GM08714 (cell line): ENCODE data around the gene CBFA2T3.
"Not testable (repeated sequence)": the region's sequence is repeated elsewhere in the genome, so short reads cannot be mapped to it uniquely, and the experiment has no call there.

Experiments used
- H3K4me3 ChIP-seq: fragments of 200-500 bp; sonication (Bioruptor generic); 2 replicates; pipeline ENCODE4 v1.5.1; 2014; ENCODE audit warnings: mild to moderate bottlenecking, low read length, inconsistent platforms
- ZNF274 ChIP-seq: IDR thresholded peaks from 2 replicates; pipeline ENCODE4 v1.6.1; 2012; ENCODE audit warnings: mild to moderate bottlenecking, low read depth, low read length

Gene CBFA2T3

DNA sequence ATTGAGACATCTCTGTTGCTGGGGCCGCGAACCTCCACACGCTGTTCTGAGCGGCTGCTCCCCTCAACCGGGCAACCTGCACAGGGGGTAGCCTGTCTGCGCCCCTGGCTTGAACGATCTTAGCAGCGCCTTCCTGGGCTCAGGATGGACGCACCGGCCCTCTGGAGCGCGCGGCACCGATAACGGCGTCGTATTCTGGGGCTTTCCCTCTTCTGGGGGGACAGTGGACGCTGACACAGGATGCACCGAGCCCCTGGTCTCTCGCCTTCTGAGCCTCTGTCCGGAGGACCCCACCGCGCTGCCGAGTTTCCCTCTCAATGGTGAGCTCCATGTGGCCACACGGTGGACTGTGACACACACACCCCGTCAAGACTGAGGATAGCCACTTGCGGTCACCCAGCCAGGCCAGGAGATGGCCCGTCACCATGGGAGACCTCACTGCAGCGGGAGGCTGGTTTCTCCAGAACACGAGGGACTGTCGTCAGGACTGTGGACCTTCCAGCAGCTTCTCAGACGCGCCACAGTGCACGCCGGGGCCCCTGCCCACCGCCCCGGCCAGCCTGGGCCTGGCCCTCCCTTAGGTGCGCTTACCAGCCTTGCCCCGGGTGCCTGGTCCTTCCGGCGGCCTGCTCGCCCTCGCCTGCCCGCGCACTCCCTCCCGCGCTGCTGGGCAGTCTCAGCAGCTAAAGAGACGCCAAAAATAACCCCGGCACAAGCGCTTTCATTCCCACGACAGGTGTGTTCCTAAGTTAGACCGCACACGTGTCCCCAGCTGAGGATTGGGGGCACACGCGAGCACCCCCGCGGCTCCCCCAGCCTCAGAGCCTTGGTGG is 80.6 kb downstream of the CBFA2T3 start:
- no peak for TF ChIP-seq ZNF274
- no peak overlapping the region for H3K4me3 ChIP-seq

DNA sequence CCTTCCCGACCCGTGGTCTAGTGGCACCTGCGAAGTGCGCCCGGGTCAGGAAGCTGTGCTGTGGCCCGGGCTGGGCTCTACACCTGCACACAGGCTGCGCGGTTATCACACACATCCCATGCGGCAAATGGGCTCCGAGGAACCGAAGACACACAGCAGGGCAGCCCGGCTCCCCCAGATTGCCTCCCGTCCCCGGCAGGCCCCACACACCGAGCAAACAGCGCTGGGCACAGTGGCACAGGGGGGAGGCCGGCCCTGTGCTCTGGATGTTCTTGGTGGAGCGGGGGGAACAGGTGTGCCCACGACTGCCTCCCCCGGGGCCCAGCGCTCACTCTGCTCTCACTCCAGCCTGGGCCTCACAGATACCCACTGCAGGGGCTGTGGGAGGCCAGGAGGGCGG is 81.7 kb downstream of the CBFA2T3 start:
- no peak for TF ChIP-seq ZNF274
- H3K4me3 ChIP-seq, result no peak overlapping the region

DNA sequence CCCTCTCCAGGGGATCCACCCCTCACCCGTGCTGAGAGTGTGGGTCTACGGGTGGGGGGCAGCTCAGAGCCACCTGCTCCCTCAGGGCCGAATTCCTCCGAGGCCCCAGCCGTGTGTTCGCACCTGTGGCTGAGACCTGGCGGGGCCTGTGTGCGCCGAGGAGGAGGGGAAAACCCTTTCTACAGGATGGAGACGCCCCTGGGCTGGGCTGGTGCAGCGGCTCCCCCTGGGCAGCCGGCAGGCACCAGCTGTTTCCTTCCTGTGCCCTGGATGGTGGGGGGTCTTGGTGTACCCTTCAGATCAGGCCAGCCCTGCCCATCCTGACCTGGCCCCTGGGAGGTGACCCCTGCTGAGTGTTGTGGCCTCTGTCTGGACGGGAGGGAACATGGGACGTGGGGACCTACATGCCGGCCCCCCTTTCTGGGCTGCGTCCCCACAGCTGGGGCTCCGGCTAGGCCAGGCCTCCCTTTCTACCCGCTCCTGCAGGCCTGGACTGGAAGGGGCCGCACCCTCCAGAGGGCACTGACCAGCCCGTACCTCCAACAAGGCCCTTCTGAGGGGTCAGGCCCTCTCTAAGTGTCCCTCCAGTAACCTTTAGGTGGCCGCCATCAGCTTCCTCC is 82.2 kb downstream of the CBFA2T3 start:
- TF ChIP-seq ZNF274, result no peak
- no peak overlapping the region for H3K4me3 ChIP-seq

DNA sequence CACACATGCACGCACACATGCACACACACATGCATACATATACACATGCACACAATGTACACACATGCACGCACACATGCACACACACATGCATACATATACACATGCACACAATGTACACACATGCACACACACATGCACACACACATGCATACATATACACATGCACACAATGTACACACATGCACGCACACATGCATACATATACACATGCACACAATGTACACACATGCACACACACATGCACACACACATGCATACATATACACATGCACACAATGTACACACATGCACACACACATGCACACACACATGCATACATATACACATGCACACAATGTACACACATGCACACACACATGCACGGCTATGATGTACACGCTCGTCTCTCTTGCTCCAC is 82.7 kb downstream of the CBFA2T3 start:
- H3K4me3 ChIP-seq, result not testable (repeated sequence)

DNA sequence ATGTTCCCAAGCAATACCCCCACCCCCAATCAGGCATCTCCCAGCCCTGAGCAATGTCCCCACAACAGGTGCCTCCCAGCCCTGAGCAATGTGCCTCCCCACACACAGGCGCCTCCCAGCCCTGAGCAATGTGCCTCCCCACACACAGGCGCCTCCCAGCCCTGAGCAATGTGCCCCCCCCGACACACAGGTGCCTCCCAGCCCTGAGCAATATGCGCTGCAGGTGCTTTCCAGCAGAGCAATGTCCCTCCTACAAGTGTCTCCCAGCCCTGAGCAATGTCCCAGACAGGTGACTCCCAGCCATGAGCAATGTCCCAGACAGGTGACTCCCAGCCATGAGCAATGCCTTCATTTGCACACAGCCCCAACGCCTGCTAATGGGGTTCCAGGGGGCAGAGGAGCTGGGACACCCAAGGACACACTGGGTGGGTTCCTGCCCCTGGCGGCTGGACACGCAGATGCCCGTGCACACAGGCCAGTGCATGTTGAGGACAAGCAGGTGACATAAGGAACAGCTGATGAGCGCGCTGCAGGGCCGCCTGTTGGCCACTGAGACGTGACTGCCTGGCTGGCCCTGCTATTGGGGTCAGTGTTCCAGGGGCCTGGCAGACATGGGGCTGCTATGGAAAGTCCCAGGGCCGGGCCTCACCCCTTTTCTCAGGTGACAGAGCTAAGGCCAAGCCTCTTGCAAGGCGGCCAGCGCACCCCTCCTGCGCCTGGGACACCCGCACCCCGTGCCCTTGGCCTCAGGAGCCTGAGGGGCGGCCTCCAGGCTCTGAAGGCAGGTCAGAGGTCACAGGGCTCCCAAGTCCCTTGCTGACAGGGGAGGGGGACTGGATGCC is 83.7 kb downstream of the CBFA2T3 start:
- no peak for TF ChIP-seq ZNF274
- H3K4me3 ChIP-seq, result no peak overlapping the region

DNA sequence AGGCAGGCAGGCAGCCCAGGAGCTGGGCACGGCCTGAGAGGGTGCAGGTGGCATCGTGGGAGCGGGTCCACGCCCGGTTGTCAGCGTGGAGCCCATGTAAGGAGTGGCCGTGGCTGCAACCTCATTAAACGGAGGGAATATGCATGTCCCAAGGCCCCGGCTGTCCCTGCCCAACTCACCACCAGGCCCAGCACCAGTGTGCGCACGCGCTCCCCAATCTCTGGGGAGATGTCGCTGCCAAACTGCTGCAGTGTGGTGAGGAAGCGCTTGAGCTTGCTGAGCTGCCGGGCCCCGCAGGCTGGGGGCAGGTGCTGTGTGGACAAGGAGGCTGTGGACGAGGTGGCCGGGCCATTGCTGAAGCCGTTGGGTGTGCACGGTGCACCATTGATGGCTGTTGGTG is 84.9 kb downstream of the CBFA2T3 start:
- TF ChIP-seq ZNF274, result no peak
- no peak overlapping the region for H3K4me3 ChIP-seq

DNA sequence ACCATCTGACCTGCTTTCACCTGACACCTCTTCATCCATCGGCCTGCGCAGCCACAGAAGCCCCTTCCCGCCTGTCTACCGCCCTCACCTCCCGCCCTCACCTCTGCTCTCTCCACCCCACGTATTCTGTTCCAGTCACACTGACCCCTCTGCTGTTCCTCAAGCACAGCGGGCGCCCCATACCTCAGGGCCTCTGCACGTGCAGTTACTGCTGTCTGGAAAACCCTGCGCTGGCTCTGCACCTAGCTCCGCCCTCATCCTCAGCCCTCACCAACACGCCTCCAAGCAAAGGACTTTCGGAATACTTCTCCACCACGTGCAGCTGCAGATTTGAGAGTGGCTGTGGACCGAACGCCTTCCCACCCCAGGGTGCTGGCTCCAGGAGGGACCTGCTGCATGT is 85.9 kb downstream of the CBFA2T3 start:
- TF ChIP-seq ZNF274, result no peak
- H3K4me3 ChIP-seq, result no peak overlapping the region

DNA sequence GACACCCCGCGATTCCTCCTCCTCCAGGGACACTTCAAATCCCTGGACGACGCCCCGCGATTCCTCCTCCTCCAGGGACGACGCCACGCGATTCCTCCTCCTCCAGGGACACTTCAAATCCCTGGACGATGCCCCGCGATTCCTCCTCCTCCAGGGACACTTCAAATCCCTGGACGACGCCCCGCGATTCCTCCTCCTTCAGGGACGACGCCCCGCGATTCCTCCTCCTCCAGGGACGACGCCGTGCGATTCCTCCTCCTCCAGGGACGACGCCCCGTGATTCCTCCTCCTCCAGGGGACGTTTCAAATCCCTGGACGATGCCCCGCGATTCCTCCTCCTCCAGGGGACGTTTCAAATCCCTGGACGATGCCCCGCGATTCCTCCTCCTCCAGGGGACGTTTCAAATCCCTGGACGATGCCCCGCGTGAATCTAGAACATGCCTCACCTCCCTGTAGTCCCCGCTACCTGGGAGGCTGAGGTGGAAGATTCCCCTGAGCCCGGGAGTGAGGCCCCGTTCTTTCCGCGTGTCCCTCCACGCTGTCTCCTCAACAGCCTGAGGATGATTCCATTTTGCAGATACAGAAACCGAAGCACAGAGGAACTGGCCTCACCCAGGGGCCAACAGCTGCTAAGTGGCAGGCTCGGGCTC is 87.2 kb downstream of the CBFA2T3 start:
- not testable (repeated sequence) for H3K4me3 ChIP-seq

DNA sequence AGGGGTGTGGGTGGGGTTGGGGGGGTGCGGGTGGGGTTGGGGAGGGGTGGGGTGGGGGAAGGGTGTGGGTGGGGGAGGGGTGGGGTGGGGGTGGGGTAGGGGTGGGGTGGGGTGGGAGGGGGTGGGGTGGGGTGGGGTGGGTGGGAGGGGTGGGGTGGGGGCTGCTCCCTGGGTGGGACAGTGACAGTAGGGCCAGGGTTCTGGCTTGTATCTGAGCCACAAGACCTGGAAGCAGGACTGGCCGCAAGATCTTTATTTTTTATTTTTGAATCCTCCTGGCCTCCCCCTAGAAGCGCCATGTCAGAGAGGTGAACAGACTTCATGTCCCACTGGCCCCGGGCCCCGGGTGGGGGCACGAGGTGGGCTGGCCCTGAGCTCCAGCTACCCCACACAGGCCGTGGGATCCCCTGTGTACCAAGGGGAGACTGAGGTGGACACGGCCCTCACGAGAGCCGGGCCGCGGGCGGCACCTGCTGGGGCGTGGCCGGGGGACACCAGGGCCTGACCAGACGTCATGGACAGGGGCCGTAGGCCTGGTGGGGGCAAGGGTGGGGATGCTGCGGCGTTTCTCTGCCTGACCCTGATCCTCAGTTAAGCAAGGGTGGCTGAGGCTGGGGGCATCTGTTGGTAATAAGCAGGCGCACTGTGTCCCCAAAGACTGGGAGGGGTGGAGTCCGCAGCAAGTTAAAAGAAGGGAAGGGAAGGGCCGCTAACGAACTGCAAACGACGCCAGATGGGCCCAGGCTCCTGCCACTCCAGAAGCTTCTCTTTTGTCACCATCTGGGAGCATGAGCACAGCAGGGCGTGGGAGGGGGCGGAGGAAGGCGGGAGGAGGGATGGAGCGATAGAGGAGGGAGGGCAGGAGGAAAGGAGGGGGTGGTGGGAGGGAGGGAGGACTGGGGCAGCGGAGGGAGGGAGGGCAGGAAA is 88.3 kb downstream of the CBFA2T3 start:
- TF ChIP-seq ZNF274, result no peak
- H3K4me3 ChIP-seq, result no peak overlapping the region

DNA sequence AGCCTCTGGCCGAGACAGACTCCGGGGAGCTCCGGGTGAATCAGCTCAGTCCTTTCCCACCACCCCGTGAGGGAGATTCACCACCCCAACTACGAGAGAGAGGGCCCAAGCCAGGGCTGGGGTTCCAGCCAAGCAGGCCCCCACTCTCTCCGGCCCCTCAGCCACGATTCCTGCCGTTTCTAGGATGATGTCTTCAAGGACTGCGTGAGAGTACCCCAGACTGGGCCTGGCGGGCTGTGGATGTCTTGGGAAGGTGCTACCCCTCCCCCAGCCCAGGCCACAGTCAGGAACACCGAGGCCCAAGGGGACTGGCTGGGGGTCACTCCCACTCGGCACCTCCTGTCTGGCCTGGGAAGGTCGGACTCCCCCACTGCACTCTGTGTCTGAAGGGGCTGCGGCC is 89.0 kb downstream of the CBFA2T3 start:
- TF ChIP-seq ZNF274, result no peak
- no peak overlapping the region for H3K4me3 ChIP-seq

DNA sequence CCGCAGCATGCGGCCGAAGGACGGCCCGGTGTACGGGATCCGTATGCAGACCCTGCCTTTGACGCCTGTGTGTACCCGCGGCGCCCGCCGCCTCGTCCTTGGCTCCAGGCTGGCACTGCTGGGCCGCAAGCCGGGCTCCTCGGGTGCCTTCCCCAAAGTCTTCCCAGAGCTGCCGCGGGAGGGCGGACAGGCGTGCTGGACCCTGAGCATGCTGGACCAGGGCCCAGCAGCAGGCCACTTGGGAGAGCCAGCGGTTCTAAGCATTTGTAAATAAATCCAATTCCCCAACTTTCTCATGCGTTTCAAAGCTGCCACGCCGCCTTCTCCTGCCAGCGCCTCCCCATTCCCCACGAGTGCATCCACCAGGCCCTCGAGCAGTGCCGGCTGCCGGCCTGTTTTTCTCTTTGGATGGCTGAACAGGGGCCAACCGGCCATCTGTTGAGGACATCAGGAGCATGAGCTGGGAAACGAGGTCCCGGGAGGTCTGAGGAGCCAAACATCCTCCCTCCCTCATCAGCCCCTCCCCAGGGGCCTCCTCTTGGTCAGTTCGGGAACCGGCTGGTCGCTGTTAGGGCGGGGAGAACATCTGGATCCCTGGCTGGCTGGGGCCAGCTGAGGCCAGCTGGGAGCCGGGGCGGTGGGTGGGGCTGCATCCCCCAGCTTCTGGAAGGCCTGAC is 90.0 kb downstream of the CBFA2T3 start:
- no peak for TF ChIP-seq ZNF274
- no peak overlapping the region for H3K4me3 ChIP-seq

DNA sequence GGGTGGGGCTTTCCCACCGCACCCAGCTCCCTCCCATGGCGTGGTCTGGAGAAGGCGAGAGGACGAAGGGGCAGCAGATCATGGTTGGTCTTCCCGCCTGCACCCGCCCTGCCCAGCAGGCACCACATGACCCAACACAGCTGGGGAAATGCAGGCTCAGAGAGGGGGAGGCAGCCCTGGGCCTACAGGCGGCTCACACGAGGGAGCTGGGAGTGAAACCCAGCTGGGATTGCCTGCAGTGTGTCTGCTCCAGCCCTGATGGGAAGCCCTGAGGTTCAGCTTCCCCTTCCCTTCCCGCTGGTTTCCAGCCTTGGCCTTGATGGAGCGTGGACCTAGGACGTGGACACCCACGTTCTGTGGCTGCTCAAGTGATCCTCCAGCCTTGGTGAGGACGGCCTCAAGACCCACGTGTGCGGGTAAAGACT is 90.6 kb downstream of the CBFA2T3 start:
- no peak for TF ChIP-seq ZNF274
- H3K4me3 ChIP-seq, result no peak overlapping the region
